NCI-H345 (cell line): Measurements from ENCODE around the gene MTCH1.

Experiments
- DNase-seq: peaks from one replicate; lab custom pipeline; 2025; lab: John Stamatoyannopoulos, UW

The MTCH1 gene

DNA sequence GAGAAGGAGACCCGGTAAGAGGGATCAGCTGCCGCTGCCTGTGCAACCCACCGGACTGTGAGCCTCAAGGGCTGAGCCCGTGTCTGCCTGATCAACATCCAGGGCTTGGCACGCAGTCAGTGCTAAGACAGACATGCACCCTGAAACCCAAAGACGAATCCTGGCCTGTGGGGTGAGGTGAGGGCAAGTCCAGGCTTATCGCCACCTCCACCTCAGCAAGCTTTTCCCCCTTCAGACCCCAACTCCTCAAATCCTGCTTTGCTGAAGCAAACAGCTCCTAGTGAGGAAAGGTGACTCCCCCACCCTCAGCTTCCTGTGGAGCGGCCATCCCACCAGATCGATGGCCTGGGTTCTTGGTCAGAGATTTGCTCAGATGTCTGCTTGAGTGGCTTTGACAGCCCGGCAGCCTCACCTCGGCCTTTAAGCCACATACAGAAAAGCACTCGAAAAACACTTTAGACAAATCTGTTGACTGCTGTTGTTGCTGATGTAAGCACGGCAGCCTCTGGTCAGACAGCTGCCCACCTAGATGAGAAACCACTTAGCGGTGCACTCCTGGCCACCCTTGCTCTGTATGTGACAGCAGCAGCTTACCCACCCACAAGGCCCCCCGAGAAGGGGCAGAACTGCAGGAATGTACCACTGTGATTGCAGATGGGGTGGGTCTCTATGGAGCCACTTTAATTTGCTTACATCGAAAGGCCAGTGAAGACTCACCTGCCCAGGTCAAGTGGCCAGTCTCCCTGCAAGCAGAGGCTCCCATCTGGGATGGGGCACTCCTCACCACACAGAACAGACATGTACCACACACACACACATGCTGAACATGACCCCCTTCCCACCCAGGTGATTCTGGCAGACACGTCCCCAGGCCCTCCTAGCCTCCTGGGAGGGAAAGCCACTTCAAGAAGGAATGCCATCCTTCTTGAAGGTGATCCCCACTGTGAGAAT lies 14.8 kb downstream of the MTCH1 start:
- DNase-seq: no peak

DNA sequence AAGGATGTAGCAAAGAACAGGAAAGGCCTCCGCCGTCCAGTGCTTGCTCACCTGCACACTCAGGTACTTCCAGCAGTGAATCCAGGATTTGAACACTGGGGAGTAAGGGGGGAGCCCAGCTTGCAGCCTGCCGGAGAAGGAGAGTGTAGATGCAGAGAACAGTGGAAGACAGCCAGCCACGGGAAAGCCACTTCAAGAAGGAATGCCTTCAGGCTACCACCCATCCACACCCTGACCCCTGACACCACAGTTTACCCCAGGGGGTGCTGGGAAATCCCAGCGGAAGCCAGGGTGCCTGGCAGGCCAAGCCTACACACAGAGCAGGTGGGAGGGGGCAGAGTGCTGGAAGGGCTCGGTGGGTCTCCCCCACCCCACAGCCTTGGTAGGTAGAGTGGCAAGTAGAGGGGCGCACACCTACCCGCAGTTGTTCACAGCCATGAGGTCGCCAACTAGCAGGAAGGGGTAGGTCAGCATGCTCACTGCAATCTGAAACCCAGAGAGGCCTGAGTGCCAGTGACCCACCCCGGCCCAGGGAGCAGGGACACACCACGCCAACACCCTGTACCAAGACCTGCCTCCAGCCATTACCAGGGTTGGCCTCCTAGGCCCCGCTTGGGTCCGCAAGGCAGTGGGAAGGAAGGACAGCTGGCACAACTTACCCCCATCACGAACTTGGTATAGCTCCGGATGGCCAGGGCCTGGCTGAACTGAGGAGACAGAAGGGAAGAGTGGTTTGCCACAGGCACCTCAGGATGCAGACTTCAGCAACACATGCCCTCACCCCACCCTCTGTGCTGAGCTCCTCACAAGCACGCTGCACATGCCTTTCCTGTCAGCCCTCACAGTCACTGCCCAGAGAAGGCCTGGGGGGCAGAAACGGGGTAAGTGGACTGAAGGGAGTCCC lies 15.8 kb downstream of the MTCH1 start:
- DNase-seq: no peak

DNA sequence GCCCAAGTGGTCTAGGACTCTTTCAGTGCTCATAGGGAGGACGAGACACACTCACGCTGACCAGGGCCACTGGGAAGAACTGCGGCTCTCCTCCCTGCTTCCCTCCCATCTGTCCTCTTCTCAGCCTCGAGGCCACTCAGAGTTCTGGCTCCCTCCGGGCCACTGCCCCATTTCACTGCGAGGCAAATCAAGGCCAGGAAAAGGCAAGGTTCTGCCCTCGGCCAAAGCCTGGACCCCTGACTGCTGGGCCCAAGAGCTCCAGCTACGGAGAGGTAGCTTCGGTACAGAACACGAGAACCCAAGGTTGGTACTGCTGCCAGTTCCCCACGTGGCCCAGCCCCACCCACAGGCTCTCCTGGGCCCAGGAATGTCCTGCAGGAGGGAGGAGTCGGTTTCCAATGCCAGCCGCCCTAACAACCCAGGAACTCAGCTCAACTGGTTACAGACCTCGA lies 16.7 kb downstream of the MTCH1 start:
- DNase-seq: no peak

DNA sequence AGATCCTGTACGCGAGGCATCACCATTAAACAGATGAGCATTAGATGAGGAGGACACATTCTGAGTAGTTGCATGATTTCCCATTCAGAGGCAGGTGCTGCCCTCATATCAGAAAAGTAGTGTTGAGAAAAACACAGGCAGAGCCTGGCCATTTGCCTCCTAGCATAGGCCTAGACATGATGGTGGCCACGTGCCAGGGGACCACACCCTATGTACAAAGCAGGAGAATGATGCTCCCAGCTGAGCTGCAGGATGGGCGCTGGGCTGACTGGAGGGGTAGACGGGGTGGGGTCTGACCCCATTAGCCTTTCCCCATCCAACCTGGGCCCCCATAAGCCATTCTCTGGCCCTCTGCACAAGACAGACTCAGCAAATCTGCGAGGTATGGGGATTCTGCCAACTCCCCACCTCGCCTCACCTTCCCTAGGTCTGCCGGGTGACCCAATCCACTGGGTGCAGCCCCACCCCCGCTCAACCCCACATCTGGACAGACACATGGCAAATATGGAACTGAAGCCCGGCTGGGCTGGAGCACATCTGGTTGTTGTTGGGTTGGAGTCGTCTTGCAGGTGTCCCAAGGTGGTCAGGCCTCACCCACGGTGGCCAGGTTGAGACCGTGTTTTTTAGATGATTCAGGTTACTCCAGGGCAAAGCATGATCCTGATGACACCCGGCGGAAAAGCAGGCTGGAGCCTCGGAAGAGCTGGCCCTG lies 17.6 kb downstream of the MTCH1 start:
- peak; percentile 37 for DNase-seq

DNA sequence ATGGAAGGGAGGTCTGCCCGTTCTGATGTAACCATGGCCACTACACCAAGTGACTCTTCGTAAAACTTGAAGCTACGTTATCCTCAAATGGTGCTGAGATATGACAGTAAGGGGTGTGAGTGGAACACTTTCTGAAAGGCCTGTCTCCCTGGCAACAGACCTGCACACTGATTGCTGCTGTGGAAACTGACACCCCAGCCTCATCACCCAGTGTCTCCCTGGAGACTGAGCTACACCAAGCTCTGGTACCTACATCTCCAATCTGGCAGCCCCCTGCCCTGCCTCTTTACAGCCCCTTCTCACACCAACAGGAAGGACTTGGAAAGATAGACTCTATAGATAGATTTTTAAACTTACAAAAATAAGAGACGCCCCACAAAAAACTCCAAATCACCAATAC lies 18.2 kb downstream of the MTCH1 start:
- DNase-seq: no peak

DNA sequence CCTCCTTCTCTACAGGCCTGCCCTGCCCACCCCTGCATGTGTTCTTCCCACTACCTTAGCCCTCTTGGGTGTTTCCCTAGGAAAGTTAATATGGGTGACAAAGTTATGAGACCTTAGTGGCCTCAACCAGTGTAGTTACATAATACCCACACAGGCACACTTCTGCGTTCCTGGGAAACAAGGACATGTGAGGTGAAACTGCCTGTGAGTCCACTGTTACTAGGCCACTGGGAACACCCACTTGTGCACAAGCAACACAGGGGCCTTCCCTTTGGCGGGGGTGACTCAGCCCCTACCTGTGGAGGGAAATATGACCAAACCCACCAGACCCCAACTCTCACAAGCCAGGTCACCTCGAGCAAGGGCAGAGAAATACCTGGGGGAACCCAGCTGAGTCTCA lies 18.7 kb downstream of the MTCH1 start:
- DNase-seq: no peak

DNA sequence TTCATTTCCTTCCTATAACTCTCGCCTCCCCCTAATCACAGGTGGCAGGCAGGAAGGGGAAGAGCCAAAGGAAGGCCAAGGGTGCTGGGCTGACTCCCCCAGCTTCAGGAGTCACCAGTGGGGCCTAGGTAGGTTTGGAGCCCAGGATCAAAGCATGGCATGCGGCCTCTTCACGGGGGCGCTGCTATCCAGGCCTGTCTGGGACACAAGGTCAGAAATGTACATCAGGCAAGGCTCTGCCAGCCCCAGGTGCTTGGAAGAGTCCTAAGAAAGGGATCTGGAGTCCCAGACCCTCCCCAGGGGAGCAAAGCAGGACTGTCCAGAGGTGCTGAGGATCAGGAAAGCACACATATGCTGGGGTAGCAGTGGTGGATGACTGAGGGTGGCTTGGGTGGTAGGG lies 21.1 kb downstream of the MTCH1 start:
- DNase-seq: no peak

DNA sequence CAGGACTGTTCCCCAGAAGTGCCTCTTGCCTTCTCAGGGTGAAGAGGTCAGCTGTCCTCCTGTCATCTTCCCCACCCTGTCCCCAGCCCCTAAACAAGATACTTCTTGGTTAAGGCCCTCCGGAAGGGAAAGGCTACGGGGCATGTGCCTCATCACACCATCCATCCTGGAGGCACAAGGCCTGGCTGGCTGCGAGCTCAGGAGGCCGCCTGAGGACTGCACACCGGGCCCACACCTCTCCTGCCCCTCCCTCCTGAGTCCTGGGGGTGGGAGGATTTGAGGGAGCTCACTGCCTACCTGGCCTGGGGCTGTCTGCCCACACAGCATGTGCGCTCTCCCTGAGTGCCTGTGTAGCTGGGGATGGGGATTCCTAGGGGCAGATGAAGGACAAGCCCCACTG lies 21.6 kb downstream of the MTCH1 start:
- no peak for DNase-seq

DNA sequence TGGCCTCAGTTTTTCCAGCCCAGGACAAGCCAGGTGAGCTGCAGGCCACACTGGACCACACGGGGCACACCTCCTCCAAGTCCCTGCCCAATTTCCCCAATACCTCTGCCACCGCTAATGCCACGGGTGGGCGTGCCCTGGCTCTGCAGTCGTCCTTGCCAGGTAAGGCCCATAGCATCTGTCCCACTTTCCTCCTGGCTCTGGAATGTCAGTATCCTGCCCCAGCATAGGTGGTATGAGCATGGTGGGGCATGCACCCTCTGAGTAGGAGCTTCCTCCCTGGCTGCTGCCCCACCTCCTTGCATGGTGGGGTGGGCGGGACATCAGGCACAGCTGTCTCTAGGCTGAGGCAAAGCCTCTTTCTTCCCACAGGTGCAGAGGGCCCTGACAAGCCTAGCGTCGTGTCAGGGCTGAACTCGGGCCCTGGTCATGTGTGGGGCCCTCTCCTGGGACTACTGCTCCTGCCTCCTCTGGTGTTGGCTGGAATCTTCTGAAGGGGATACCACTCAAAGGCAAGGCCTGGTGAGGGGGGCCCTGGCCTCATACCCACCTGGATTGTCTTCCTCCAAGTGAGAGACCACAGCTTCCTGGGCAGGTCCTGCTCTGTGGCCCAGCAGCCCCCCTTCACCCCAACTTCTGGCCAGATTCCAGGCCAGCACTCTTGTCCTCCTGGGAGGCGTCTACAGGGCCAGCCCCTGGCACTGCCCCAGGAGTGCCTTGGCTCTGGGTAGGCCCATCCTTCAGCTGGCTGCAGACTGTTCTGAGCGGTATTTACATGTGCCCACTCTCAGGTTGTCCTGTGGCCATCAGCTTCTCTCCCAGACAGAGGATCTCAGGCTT lies 22.3 kb downstream of the MTCH1 start:
- DNase-seq: no peak

DNA sequence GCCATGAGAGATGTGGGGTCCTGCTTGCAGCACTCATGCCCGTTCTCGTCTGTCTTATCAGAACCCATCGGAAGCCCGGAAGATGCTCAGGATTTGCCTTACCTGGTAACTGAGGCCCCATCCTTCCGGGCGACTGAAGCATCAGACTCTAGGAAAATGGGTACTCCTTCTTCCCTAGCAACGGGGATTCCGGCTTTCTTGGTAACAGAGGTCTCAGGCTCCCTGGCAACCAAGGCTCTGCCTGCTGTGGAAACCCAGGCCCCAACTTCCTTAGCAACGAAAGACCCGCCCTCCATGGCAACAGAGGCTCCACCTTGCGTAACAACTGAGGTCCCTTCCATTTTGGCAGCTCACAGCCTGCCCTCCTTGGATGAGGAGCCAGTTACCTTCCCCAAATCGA lies 23.1 kb downstream of the MTCH1 start:
- DNase-seq: no peak

DNA sequence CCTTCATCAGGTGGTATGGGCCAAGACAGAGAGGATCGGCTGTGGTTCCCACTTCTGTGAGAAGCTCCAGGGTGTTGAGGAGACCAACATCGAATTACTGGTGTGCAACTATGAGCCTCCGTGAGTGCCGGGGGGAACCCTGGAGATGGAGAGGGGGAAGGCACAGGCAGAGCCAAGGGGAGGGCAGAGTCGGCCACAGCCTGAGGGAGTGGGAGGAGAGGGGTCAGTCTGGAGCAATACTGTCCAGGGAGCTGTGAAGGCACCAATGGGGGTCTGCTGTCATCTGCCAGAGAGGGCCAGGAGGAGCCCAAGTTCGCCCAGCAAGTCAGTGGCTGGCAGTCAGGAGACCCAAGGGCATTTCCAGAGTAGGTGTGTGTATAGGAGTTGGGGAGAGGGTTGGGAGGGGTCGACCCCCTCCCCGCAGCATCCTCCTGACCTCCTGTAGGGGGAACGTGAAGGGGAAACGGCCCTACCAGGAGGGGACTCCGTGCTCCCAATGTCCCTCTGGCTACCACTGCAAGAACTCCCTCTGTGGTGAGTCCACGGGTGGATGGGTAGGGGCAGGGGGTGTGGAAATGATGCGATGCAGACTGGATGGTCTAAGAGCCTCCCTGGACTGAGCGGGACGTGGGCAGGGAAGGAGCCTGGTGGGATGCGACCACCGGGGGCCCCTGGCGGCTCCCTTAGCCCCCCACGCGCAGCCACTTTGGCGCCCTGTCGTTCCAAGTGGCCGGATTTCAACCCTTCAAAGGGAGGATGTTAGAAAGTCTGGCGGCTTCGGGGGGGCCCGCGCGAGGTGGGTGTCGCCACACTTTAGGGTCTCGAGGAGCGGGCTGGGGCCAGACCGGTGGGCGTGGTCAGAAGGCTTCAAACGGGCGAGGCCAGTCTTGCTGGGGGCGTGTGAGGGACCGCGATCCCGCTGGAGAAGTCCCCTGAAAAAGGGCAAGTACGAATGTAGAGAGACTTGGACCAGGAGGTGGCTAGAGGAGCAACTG lies 24.3 kb downstream of the MTCH1 start:
- DNase-seq: no peak

DNA sequence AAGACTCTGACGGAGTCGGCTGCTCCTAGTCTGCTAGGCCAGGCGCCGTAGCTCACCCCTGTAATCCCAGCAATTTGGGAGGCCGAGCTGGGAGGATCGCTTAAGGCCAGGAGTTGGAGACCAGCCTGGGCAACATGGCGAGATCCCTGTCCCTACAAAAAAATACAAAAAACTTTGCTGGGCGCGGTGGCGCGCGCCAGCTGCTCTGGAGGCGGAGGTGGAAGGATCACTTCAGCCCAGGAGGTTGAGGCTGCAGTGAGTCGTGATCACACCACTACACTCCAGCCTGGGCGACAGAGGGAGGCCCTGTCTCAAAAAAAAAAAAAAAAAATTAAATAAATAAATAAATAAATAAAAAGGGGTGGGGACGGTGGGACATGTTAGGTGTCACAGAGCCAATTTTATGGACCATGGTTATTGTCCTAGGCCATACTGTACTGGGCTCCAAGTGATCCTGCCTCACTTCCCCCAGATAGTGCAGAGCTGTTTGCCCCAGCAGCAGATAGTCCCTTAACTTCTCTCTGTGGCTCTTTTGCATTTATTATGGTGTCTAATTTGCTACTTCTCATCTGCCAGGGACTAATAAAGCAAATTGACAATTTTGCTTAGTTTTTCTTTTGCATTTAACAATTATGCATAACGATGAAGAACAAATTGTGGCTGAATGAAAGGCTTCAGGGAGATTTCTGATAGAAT lies 26.3 kb downstream of the MTCH1 start:
- DNase-seq: no peak

DNA sequence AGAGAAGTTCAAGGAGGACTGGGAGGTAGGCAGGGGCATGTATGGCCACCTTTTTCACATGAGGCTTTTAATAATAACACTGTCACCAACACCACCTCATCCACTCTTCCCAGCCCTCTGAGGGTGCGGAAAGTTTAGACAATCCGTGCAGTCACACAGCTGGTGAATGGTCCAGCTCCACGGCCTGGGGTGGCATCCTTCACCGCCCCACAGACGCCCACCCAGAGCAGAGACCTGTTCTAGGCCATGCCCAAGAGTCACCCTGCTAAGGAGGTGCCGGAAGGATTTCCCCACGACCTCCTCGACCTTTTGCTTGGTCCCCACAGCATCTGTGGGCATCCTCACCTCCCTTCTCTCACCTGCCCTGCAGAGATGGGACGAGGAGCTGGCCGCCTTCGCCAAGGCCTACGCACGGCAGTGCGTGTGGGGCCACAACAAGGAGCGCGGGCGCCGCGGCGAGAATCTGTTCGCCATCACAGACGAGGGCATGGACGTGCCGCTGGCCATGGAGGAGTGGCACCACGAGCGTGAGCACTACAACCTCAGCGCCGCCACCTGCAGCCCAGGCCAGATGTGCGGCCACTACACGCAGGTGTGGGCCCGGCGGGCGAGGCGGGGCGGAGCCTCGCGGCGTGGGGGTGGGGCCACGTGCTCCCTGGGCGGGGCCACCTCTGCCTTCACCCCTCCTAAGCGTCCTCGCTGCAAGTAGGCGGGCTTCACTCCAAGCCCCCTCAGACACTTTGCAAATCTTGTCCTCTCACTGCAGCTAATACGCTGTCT lies 27.0 kb downstream of the MTCH1 start:
- DNase-seq: no peak

DNA sequence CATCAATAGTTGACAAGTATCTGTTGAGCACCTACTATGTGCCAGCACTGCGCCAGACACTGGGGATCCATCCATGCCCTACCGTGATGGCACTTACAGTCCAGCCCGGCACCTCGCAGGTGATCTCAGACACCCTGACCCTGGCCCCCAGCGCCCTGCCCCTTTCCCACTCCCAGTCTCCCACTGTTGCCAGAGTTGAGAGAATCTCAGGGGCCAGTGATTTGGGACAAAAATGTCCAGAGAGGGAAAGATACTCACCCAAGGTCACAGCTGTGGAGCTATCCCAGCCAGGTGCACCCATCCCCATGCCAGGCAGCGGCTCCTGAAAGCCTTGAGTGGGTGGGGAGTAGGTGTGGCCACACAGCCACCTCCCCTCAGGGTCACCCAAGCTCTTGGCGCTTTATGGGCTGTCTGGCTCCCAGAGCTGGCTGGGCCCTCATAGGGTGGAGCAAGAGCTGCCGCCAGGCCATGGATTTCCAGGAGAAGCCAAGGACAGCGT lies 28.2 kb downstream of the MTCH1 start:
- DNase-seq: no peak

DNA sequence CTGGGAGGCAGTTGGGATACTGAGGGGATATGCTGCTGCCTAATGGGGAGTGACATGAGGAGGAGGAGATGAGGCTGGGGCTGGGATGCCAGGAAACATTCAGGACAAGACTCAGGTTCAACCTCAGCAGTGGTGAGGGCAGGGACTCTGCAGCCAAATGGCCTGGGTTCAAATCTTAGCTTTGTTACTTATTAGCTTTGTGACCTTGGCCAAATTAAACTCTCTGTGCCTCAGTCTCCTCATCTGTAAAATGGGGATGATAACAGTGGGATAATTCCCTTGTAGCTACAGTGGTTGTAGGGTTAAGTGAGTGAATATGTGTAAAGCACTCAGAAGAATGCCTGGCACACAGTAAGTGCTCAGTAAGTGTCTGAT lies 29.6 kb downstream of the MTCH1 start:
- no peak for DNase-seq

DNA sequence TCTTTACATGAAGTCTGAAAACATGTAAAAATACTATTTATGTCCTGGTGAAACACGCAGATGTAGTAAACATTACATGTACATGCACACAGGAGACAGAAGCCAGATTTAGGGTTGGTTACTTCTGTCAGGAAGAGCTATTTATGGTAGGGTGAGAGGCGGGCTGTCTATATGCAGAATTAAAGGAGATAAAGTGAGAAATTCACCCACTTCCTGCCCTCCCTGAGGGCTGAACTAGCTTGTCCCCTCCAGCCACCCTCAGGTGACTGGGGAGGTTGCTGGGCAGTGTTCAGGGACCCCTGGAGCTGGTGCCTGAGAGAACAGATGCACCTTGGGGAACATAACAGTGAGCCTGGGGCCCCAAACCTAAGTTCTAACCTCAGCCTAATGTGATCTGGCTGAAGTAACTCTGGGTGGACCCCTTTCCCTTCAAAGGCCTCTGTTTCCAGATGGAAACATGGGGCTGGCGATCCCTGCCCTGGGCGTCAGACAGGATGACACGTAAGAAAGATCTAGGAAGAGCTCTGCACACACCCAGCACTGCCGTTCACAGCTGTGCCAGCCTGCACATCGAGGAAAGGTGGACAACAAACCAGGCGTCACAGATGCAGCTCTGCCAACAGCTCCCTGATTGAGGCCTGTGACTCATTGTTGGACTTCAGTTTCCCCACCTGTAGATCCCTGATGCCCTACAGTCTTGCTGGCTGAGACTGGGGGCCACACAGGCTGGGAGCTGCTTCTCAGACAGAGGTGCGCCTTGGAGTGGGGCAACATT lies 30.1 kb downstream of the MTCH1 start:
- DNase-seq: no peak

DNA sequence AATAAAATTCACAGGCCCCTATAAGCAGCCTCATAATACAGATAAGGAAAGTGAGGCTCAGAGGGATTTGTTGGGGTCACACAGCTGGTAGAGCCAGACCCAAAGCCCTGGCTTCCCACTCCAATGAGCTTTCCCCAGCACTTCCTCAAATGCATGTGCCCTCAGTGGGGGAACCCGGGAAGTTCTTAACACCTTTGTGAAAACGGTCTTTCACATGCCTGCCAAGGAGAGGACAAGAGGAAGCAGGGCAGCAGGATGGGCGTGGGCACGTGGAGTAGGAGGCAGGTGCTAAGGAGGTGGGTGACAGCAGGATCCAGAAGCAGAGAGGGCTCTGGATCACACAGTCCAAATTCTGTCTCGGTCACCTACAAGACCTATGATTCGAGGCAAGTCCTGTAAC lies 30.9 kb downstream of the MTCH1 start:
- no peak for DNase-seq
